Measurements from ENCODE around the gene EID2. TPM values are rescaled to one million over a fixed set of nuclear protein-coding genes. Genes with fewer than 3 reads are reported as not detected.

The EID2 gene
- total RNA-seq, 1 experiment from 2014 or later = 17.5 TPM

DNA sequence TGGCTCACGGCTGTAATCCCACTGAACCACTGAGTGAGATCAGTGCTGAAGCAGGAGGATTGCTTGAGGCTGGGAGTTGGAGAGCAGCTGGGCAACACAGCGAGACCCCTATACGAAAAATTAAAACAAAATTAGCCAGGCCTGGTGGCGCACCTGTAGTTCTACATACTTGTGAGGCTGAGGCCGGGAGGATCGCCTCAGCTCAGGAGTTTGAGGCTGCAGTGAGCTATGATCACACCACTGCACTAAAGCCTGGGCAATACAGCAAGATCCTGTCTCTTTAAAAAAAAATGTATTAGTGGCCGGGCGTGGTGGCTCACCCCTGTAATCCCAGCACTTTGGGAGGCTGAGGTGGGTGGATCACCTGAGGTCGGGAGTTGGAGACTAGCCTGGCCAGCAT is 31.3 kb downstream of the EID2 start:
- H3K4me1 Mint-ChIP-seq (ENCODE audit: low read depth, unreplicated experiment) = no peaks in the 10 kb centered on the region

DNA sequence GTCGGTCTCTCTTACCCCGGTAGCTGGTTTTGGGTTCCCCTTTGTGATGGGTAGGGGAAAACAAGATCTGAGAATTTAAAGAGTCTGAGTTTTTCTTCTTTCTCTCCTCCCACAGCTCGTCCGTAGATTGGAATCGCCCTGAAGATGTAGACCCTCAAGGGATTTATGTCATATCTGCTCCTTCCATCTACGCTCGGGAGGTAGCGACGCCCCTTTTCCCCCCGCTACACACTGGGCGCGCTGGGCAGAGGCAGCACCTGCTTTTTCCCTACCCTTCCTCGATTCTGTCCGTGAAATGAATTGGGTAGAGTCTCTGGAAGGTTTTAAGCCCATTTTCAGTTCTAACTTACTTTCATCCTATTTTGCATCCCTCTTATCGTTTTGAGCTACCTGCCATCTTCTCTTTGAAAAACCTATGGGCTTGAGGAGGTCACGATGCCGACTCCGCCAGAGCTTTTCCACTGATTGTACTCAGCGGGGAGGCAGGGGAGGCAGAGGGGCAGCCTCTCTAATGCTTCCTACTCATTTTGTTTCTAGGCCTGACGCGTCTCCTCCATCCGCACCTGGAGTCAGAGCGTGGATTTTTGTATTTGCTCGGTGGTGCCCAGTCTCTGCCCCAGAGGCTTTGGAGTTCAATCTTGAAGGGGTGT is 32.1 kb downstream of the EID2 start:
- BruUV-seq (replicated peaks) = no TSS peak
- CTCF ChIA-PET = interaction anchor here (1.1 kb wide), 1 partner anchor 27 kb away, joined by 4 read pairs; the partner anchor contains the start of gene TIMM50
- Mint-ChIP-seq H3K4me3 (ENCODE audit: low read depth, unreplicated experiment) (peak overlapping the region; percentile 72), H3K9me3 (ENCODE audit: low read depth, unreplicated experiment) (no peaks in the 10 kb centered on the region), H3K4me1 (ENCODE audit: low read depth, unreplicated experiment) (no peaks in the 10 kb centered on the region), H3K27ac (ENCODE audit: unreplicated experiment) (no peak overlapping the region), H3K27me3 (ENCODE audit: unreplicated experiment) (peaks cover 82% of the 10 kb centered on the region), H3K36me3 (ENCODE audit: insufficient read depth, unreplicated experiment) (peaks cover 5% of the 10 kb centered on the region)
- no peak for DNase-seq
- no peak for TF ChIP-seq CTCF (IDR thresholded peaks at IDR 0.05; ENCODE audit: unreplicated experiment)
- intact Hi-C loops (cut with micrococcal nuclease; ENCODE audit: unreplicated experiment) = no loop called here

More for the DNA sequence above, 31.3 kb downstream of the EID2 start:
- CTCF ChIA-PET = interaction anchor here (0.7 kb wide), 1 partner anchor 68 kb away, joined by 3 read pairs; no protein-coding TSS in a partner anchor
- DNase-seq = no peak
- intact Hi-C loops (cut with micrococcal nuclease; ENCODE audit: unreplicated experiment) = no loop called here
- H3K27ac Mint-ChIP-seq (ENCODE audit: unreplicated experiment) = no peak overlapping the region
- no peaks in the 10 kb centered on the region for H3K9me3 Mint-ChIP-seq (ENCODE audit: low read depth, unreplicated experiment)
- BruUV-seq (replicated peaks) = no TSS peak
- H3K4me3 Mint-ChIP-seq (ENCODE audit: low read depth, unreplicated experiment) = no peak overlapping the region
- peaks cover 82% of the 10 kb centered on the region for H3K27me3 Mint-ChIP-seq (ENCODE audit: unreplicated experiment)
- peaks cover 5% of the 10 kb centered on the region for H3K36me3 Mint-ChIP-seq (ENCODE audit: insufficient read depth, unreplicated experiment)
- TF ChIP-seq CTCF (IDR thresholded peaks at IDR 0.05; ENCODE audit: unreplicated experiment) = no peak

- Mint-ChIP-seq H3K27me3 (ENCODE audit: unreplicated experiment) (peaks cover 76% of the 10 kb centered on the region), H3K4me1 (ENCODE audit: low read depth, unreplicated experiment) (no peaks in the 10 kb centered on the region), H3K27ac (ENCODE audit: unreplicated experiment) (no peak overlapping the region), H3K36me3 (ENCODE audit: insufficient read depth, unreplicated experiment) (peaks cover 5% of the 10 kb centered on the region), H3K9me3 (ENCODE audit: low read depth, unreplicated experiment) (no peaks in the 10 kb centered on the region), H3K4me3 (ENCODE audit: low read depth, unreplicated experiment) (peak overlapping the region; percentile 72)
- intact Hi-C loops (cut with micrococcal nuclease; ENCODE audit: unreplicated experiment) = no loop called here
- BruUV-seq (replicated peaks) = no TSS peak
- CTCF ChIA-PET = interaction anchor here (1.1 kb wide), 1 partner anchor 27 kb away, joined by 4 read pairs; the partner anchor contains the start of gene TIMM50
- DNase-seq = peak; percentile 64
- TF ChIP-seq CTCF (IDR thresholded peaks at IDR 0.05; ENCODE audit: unreplicated experiment) = no peak
Observed at GRCh38 chr19:39506944-39507714, 32.8 kb downstream of the EID2 start.

GRCh38 chr19:39506598-39506943 is 33.4 kb downstream of the EID2 start:
- no TSS peak for BruUV-seq (replicated peaks)
- Mint-ChIP-seq H3K27me3 (ENCODE audit: unreplicated experiment) (peaks cover 74% of the 10 kb centered on the region), H3K9me3 (ENCODE audit: low read depth, unreplicated experiment) (no peaks in the 10 kb centered on the region), H3K4me3 (ENCODE audit: low read depth, unreplicated experiment) (peak overlapping the region; percentile 72), H3K36me3 (ENCODE audit: insufficient read depth, unreplicated experiment) (peaks cover 5% of the 10 kb centered on the region), H3K4me1 (ENCODE audit: low read depth, unreplicated experiment) (no peaks in the 10 kb centered on the region), H3K27ac (ENCODE audit: unreplicated experiment) (no peak overlapping the region)
- no peak for TF ChIP-seq CTCF (IDR thresholded peaks at IDR 0.05; ENCODE audit: unreplicated experiment)
- intact Hi-C loops (cut with micrococcal nuclease; ENCODE audit: unreplicated experiment) = no loop called here
- no peak for DNase-seq
- CTCF ChIA-PET = interaction anchor here (1.1 kb wide), 1 partner anchor 26 kb away, joined by 4 read pairs; the partner anchor contains the start of gene TIMM50
